ENCODE results near the gene PROSER1.

DNA sequence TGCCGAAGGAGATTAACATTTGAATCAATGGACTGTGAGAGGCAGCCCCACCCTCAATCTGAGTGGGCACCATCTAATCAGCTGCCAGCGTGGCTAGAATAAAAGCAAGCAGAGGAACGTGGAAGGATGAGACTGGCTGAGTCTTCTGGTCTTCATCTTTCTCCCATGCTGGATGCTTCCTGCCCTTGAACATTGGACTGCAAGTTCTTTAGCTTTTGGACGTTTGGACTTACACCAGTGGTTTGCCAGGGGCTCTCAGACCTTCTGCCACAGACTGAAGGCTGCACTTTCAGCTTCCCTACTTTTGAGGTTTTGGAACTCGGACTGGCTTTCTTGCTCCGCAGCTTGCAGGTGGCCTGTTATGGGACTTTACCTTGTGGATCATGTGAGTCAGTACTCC lies 15.1 kb upstream of the PROSER1 start:
- TF ChIP-seq, protein P1, sequence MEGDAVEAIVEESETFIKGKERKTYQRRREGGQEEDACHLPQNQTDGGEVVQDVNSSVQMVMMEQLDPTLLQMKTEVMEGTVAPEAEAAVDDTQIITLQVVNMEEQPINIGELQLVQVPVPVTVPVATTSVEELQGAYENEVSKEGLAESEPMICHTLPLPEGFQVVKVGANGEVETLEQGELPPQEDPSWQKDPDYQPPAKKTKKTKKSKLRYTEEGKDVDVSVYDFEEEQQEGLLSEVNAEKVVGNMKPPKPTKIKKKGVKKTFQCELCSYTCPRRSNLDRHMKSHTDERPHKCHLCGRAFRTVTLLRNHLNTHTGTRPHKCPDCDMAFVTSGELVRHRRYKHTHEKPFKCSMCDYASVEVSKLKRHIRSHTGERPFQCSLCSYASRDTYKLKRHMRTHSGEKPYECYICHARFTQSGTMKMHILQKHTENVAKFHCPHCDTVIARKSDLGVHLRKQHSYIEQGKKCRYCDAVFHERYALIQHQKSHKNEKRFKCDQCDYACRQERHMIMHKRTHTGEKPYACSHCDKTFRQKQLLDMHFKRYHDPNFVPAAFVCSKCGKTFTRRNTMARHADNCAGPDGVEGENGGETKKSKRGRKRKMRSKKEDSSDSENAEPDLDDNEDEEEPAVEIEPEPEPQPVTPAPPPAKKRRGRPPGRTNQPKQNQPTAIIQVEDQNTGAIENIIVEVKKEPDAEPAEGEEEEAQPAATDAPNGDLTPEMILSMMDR (IDR thresholded peaks at IDR 0.05) = no peak
- no peak for TF ChIP-seq POLR2A (IDR thresholded peaks at IDR 0.05)
